Testis (tissue), 3 donors: ENCODE measurements around the gene TFCP2L1. TPM values are rescaled to one million over a fixed set of nuclear protein-coding genes. Genes with fewer than 3 reads are reported as not detected.

Experiments
- DNase-seq: peaks from one replicate; pipeline ENCODE4 v3.0.0-alpha.2; 2019
- H3K27ac ChIP-seq, 2 donors: fragments of 200-600 bp; sonication (generic); one replicate each; pipeline ENCODE4 v1.5.1; 2019
- H3K27me3 ChIP-seq: fragments of 200-600 bp; sonication (generic); one replicate; pipeline ENCODE4 v1.5.1; 2019
- H3K36me3 ChIP-seq: fragments of 200-600 bp; sonication (generic); one replicate; pipeline ENCODE4 v1.5.1; 2017; ENCODE audit warnings: low read depth; ENCODE audit errors: missing control alignments
- H3K4me1 ChIP-seq: fragments of 200-600 bp; sonication (generic); one replicate; pipeline ENCODE4 v1.5.1; 2019
- H3K4me3 ChIP-seq, 2 donors: fragments of 200-600 bp; sonication (generic); one replicate each; pipeline ENCODE4 v1.5.1; 2017 to 2019
- H3K9me3 ChIP-seq: fragments of 200-600 bp; sonication (generic); one replicate; pipeline ENCODE4 v1.5.1; 2017
- POLR2A ChIP-seq: fragments of 450-650 bp; IDR thresholded peaks from one replicate; pipeline ENCODE4 v1.6.1; 2017; ENCODE audit warnings: antibody characterized with exemption, mild to moderate bottlenecking, moderate library complexity
- WGBS, 2 donors: methylation state at CpG; one replicate each; pipeline ENCODE4 v1.1.5; 2018; 5-methylcytosine and 5-hydroxymethylcytosine counted together
- intact Hi-C: fragments of 100-400 bp; cut with DNase I; formaldehyde crosslinking; loops from one replicate; pipeline ENCODE4 v1.15.1; 2023; ENCODE audit warnings: low total_unique reads
- polyA plus RNA-seq: library from polyadenylated mRNA; stranded (reverse); fragments of 350-450 nt; fragmentation: Illumina TruSeq; extraction: RNeasy Lipid Tissue Mini Kit (QIAGEN cat#74804); gene quantifications from one replicate; pipeline ENCODE4 v1.2.3, GENCODE V29; 2014; ENCODE audit warnings: low read depth, low replicate concordance; ENCODE audit not compliant: insufficient read depth
- total RNA-seq, 2 donors: library from RNA; depleted of rRNA; stranded (reverse); fragments of >200 nt; gene quantifications; one replicate each; pipeline ENCODE4 v1.2.3, GENCODE V29; 2016
- TF ChIP-seq, protein P1 (sequence below), 3 experiments: fragments of 450-650 bp in 2 of 3; fragments of 200-600 bp in 1 of 3; sonication (generic) in 1 of 3; IDR thresholded peaks; one replicate each; pipeline ENCODE4 v1.5.1; 2016 to 2019; ENCODE audit warnings: antibody characterized with exemption in 3 of 3, mild to moderate bottlenecking in 2 of 3, moderate library complexity in 1 of 3

TFCP2L1 gene
- total and polyA plus RNA-seq, 3 donors from 2014 or later, result 2.5 to 5.1 (median 3.1) TPM

DNA sequence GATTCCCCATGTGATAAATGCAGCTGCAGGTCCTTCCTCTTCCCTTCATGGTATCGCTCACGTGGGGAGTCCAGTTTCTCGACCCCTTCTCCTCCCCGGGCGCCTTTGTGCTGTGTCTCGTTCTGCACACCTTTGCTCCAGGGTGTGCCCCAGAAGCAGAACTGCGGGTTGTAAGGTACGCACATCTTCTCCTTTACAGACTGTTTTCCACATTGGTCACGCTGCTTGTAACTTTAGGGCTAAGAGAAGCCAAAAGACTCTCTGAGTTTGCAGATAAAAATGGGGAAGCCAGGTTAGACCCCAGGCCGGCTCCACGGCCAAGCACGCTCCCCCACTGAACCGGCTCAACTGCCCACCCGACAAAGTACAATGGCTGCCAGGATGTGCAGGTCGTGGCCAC lies 45.9 kb upstream of the TFCP2L1 start:
- 92% methylated on average over 15 of the region's 15 CpGs for WGBS, 2 donors
- TF ChIP-seq, protein P1, sequence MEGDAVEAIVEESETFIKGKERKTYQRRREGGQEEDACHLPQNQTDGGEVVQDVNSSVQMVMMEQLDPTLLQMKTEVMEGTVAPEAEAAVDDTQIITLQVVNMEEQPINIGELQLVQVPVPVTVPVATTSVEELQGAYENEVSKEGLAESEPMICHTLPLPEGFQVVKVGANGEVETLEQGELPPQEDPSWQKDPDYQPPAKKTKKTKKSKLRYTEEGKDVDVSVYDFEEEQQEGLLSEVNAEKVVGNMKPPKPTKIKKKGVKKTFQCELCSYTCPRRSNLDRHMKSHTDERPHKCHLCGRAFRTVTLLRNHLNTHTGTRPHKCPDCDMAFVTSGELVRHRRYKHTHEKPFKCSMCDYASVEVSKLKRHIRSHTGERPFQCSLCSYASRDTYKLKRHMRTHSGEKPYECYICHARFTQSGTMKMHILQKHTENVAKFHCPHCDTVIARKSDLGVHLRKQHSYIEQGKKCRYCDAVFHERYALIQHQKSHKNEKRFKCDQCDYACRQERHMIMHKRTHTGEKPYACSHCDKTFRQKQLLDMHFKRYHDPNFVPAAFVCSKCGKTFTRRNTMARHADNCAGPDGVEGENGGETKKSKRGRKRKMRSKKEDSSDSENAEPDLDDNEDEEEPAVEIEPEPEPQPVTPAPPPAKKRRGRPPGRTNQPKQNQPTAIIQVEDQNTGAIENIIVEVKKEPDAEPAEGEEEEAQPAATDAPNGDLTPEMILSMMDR (IDR thresholded peaks at IDR 0.05), result no peak
- no peak for TF ChIP-seq POLR2A
- intact Hi-C loops, result no loop called here
- Histone ChIP-seq H3K9me3 (no peaks in the 10 kb centered on the region), H3K27ac (no peak overlapping the region), H3K36me3 (no peaks in the 10 kb centered on the region), H3K27me3 (no peaks in the 10 kb centered on the region), H3K4me1 (no peaks in the 10 kb centered on the region), H3K4me3 (no peak overlapping the region)
- DNase-seq, result no peak

DNA sequence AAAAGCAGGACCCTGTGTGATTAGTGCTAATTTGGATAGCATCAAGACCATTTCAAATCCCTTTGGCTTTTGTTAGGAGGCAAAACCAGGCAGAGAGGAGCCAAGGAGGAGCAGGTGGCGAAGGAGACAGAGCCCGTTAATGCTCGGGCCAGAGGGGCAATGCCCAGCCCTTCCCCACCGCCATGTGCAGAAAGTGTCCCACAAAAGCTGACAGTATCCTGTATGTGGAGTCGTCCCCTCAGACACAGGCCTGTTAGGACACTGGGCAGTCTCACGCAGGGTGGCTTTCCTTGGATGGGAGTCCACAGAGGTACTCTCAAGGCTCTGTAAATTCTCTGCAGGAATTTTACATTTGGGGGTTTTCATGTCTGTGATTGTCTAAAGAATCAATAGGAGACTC lies 44.8 kb upstream of the TFCP2L1 start:
- H3K4me3 ChIP-seq, result no peak overlapping the region
- TF ChIP-seq, protein P1 (IDR thresholded peaks at IDR 0.05), result no peak
- TF ChIP-seq POLR2A, result no peak
- H3K36me3 ChIP-seq, result no peaks in the 10 kb centered on the region
- H3K27ac ChIP-seq, result no peak overlapping the region
- 95 to 98% methylated on average over 6 of the region's 6 CpGs for WGBS, 2 donors
- intact Hi-C loops, result no loop called here
- no peaks in the 10 kb centered on the region for H3K4me1 ChIP-seq
- H3K27me3 ChIP-seq, result no peaks in the 10 kb centered on the region
- no peak for DNase-seq
- H3K9me3 ChIP-seq, result no peaks in the 10 kb centered on the region

DNA sequence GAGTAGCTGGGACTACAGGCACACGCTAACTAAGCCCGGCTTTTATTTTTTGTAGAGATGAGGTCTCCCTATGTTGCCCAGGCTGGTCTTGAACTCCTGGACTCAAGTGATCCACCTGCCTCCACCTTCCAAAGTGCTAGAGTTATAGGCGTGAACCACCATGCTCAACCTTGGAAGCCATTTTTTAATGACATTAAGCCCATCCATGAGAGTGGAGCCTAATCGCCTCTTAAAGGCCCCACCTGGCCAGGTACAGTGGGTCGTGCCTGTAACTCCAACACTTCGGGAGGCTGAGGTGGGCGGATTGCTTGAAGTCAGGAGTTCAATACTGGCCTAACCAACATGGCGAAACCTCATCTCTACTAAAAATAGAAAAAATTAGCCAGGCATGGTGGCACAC lies 41.6 kb upstream of the TFCP2L1 start:
- Histone ChIP-seq H3K36me3 (no peaks in the 10 kb centered on the region), H3K9me3 (no peaks in the 10 kb centered on the region), H3K27ac (no peak overlapping the region), H3K27me3 (no peaks in the 10 kb centered on the region), H3K4me3 (no peak overlapping the region), H3K4me1 (no peaks in the 10 kb centered on the region)
- 96 to 98% methylated on average over 8 of the region's 8 CpGs for WGBS, 2 donors
- DNase-seq, result no peak
- TF ChIP-seq POLR2A, result no peak
- TF ChIP-seq, protein P1 (IDR thresholded peaks at IDR 0.05), result no peak
- intact Hi-C loops, result no loop called here

DNA sequence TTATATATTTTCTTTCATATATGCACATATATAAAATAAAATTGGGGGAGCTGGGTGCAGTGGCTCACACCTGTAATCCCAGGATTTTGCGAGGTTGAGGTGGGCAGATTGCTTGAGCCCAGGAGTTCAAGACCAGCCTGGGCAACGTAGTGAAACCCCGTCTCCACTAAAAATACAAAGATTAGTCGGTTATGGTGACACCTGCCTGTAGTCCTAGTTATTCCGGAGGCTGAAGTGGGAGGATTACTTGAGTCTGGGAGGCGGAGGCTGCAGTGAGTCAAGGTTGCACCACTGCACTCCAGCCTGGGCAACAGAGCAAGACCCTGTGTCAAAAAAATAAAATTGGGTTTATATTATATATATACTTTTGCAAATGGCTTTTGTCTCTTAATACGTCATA lies 39.6 kb upstream of the TFCP2L1 start:
- Histone ChIP-seq H3K36me3 (no peaks in the 10 kb centered on the region), H3K27ac (no peak overlapping the region), H3K27me3 (no peaks in the 10 kb centered on the region), H3K4me1 (no peaks in the 10 kb centered on the region), H3K4me3 (no peak overlapping the region), H3K9me3 (no peaks in the 10 kb centered on the region)
- no peak for TF ChIP-seq POLR2A
- TF ChIP-seq, protein P1 (IDR thresholded peaks at IDR 0.05), result no peak
- WGBS, 2 donors, result 93 to 96% methylated on average over 7 of the region's 7 CpGs
- intact Hi-C loops, result no loop called here
- DNase-seq, result no peak

DNA sequence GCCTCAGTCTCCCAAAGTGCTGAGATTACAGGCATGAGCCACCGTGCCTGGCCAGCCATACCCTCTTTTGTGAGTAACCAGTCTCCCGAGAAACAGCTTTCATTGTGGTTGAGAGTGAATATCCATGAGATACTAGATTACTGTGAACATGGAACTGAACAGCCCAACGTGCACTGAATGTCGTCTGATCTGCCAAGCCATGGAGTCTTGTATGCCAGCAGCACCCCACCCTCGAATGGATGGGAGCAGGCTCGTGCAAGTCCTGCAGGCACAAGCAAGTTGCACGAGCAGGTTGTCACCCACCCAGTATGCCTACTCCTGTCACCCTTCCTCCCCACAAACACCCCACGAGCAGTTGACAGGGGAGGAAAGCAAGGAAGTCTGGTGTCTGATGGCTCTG lies 36.5 kb upstream of the TFCP2L1 start:
- DNase-seq, result no peak
- TF ChIP-seq, protein P1 (IDR thresholded peaks at IDR 0.05), result no peak
- TF ChIP-seq POLR2A, result no peak
- no peak overlapping the region for H3K4me3 ChIP-seq

More for the DNA sequence above, 36.5 kb upstream of the TFCP2L1 start:
- Histone ChIP-seq H3K36me3 (no peaks in the 10 kb centered on the region), H3K9me3 (no peaks in the 10 kb centered on the region), H3K4me1 (no peaks in the 10 kb centered on the region), H3K27ac (no peak overlapping the region), H3K27me3 (no peaks in the 10 kb centered on the region)
- intact Hi-C loops, result no loop called here
- 84 to 86% methylated on average over 8 of the region's 8 CpGs for WGBS, 2 donors
